K562 (cell line): ENCODE results near the gene ROM1. TPM values are rescaled to one million over a fixed set of nuclear protein-coding genes. Genes with fewer than 3 reads are reported as not detected.

ENCODE experiments used
- BCOR ChIP-seq: fragments of 450-650 bp; IDR thresholded peaks from 2 replicates; pipeline ENCODE4 v1.6.1; 2016
- CBX1 ChIP-seq: sonication (generic); IDR thresholded peaks from 2 replicates; pipeline ENCODE4 v1.6.1; 2016; ENCODE audit warnings: antibody characterized with exemption, low read depth, mild to moderate bottlenecking
- ELF4 ChIP-seq: fragments of 450-650 bp; formaldehyde crosslinking; IDR thresholded peaks from 2 replicates; pipeline ENCODE4 v1.4.0; 2022; ENCODE audit warnings: missing genetic modification characterization
- ELK1 ChIP-seq: sonication (generic); formaldehyde crosslinking; IDR thresholded peaks from 2 replicates; pipeline ENCODE4 v1.8.1; 2022; ENCODE audit warnings: missing genetic modification reagents
- ETV1 ChIP-seq: fragments of 450-650 bp; conservative IDR thresholded peaks from 2 replicates; pipeline ENCODE4 v1.6.1; 2016; ENCODE audit warnings: missing genetic modification characterization, control low read depth, low read depth, missing compliant biosample characterization
- FOXA3 ChIP-seq, 2 experiments: fragments of 450-650 bp in 1 of 2; sonication (generic) in 1 of 2; formaldehyde crosslinking; IDR thresholded peaks in 1 of 2; conservative IDR thresholded peaks in 1 of 2; 2 replicates each; pipeline versions ENCODE4 v1.4.0 to v1.8.0; 2020 to 2022; ENCODE audit warnings: mild to moderate bottlenecking in 2 of 2, missing genetic modification reagents in 1 of 2
- HINFP ChIP-seq: fragments of 450-650 bp; conservative IDR thresholded peaks from 2 replicates; pipeline ENCODE4 v1.6.1; 2016; ENCODE audit warnings: missing genetic modification characterization, low read depth, mild to moderate bottlenecking, control low read depth, missing compliant biosample characterization
- HNRNPK ChIP-seq: fragments of 200-400 bp; formaldehyde crosslinking; IDR thresholded peaks from one replicate; pipeline ENCODE4 v1.6.1; 2018; ENCODE audit warnings: mild to moderate bottlenecking, low read depth, low read length; ENCODE audit not compliant: poor library complexity, severe bottlenecking
- MIER1 ChIP-seq: fragments of 450-650 bp; IDR thresholded peaks from 2 replicates; pipeline ENCODE4 v1.6.1; 2016; ENCODE audit warnings: antibody characterized with exemption, mild to moderate bottlenecking, low read depth
- NFE2L1 ChIP-seq: fragments of 450-650 bp; IDR thresholded peaks from 2 replicates; pipeline ENCODE4 v1.6.1; 2016; ENCODE audit warnings: missing genetic modification characterization, low read depth, mild to moderate bottlenecking, missing compliant biosample characterization, moderate library complexity, borderline replicate concordance
- POU5F1 ChIP-seq: fragments of 150-350 bp; IDR thresholded peaks from 2 replicates; pipeline ENCODE4 v1.6.1; 2014; ENCODE audit warnings: borderline replicate concordance, low read length, low read depth, mild to moderate bottlenecking; ENCODE audit not compliant: partially characterized antibody
- SAFB ChIP-seq: fragments of 200-400 bp; formaldehyde crosslinking; IDR thresholded peaks from 2 replicates; pipeline ENCODE4 v1.6.1; 2017; ENCODE audit warnings: low read depth, low read length, borderline replicate concordance
- TAL1 ChIP-seq: fragments of 450-650 bp; IDR thresholded peaks from 2 replicates; pipeline ENCODE4 v1.6.1; 2016; ENCODE audit warnings: mild to moderate bottlenecking
- TBP ChIP-seq: optimal IDR thresholded peaks from 2 replicates; pipeline ENCODE3; 2011; ENCODE audit warnings: low read depth, low read length, improper control_type of control experiment
- ZBTB43 ChIP-seq: sonication (generic); formaldehyde crosslinking; IDR thresholded peaks from 2 replicates; pipeline ENCODE4 v1.8.0; 2023; ENCODE audit warnings: mild to moderate bottlenecking, missing genetic modification reagents
- ZC3H8 ChIP-seq: fragments of 450-650 bp; IDR thresholded peaks from 2 replicates; pipeline ENCODE4 v1.6.1; 2017
- ZFP36 ChIP-seq: fragments of 150-350 bp; IDR thresholded peaks from 2 replicates; pipeline ENCODE4 v1.6.1; 2018; ENCODE audit warnings: low read length, low read depth; ENCODE audit not compliant: partially characterized antibody
- ZNF121 ChIP-seq: sonication (generic); formaldehyde crosslinking; conservative IDR thresholded peaks from 2 replicates; pipeline ENCODE4 v1.8.0; 2022; ENCODE audit warnings: missing genetic modification reagents
- ZNF197 ChIP-seq: fragments of 200-800 bp; sonication (Bioruptor generic); IDR thresholded peaks from 2 replicates; pipeline ENCODE4 v1.6.1; 2016; ENCODE audit warnings: low read depth, missing genetic modification characterization, missing compliant biosample characterization
- ZNF316 ChIP-seq: fragments of 450-650 bp; IDR thresholded peaks from 2 replicates; pipeline ENCODE4 v1.6.1; 2016
- ZNF584 ChIP-seq: fragments of 200-800 bp; sonication (Bioruptor generic); IDR thresholded peaks from 2 replicates; pipeline ENCODE4 v1.6.1; 2016; ENCODE audit warnings: low read depth, mild to moderate bottlenecking, missing genetic modification characterization, missing compliant biosample characterization
- ZNF76 ChIP-seq: fragments of 250-450 bp; sonication (Bioruptor Pico); IDR thresholded peaks from 2 replicates; pipeline ENCODE4 v1.4.0; 2020; ENCODE audit warnings: mild to moderate bottlenecking, moderate library complexity, borderline replicate concordance
- polyA plus RNA-seq, 8 experiments: library from polyadenylated mRNA; depleted of rRNA in 4 of 8; stranded (reverse) in 5 of 8; unstranded in 3 of 8; fragments of >200 nt; fragmentation: Nextera tagmentation in 2 of 8; fragmentation: Illumina TruSeq in 1 of 8; extraction: Ambion mirVana in 2 of 8; extraction: Trizol in 1 of 8; gene quantifications; 2 replicates each; pipeline versions ENCODE4 v1.2.1 to v1.2.3, GENCODE V29; 2011 to 2014; ENCODE audit warnings: inconsistent platforms in 1 of 8, missing spikeins in 1 of 8
- total RNA-seq, 7 experiments: library from RNA; depleted of rRNA in 6 of 7; stranded (reverse); fragments of >200 nt in 6 of 7; fragmentation: Illumina TruSeq in 2 of 7; extraction: Trizol in 2 of 7; gene quantifications; 2 replicates each; pipeline versions ENCODE4 v1.2.1 to v1.2.3, GENCODE V29; 2011 to 2021; ENCODE audit warnings: low replicate concordance in 1 of 7

Gene ROM1
- total and polyA plus RNA-seq, 9 of the 15 experiments (the other 6 are each of a cell fraction or from before 2014, with no cell fraction given): 0.75 to 4.0 (median 2.6) TPM

DNA sequence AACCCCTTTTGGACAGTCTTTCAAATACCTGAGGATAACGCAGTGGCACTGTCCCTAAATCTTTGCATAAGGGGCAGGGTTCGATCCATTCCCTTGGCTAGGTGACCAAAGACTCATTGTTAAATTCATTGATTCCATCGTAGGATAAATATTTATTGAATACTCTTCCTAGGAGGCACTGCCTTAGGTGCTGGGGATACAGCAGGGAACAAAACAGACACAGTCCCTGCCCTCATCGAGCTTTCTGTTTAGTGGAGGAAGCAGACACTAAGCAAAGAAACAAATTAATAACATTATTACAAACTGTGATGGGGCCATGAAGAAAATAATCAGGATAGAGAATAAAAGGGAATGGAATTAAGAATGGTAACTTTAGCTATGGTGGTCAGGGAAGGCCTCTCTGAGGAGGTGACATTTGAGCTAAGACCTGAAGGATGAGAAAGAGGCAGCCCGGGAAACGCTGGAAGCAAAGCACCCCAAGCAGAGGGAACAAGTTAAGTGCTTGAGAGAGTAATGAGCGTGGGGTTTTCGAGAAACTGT is 8.0 kb downstream of the ROM1 start (continued):
- TF ChIP-seq ZBTB43 (CRISPR knock-in tag): no peak
- TF ChIP-seq HINFP (tag): no peak
- no peak for TF ChIP-seq TAL1
- no peak for TF ChIP-seq ELK1 (CRISPR knock-in tag)
- no peak for TF ChIP-seq ETV1 (tag)
- peak; percentile 17 for TF ChIP-seq TBP
- TF ChIP-seq HNRNPK: no peak
- TF ChIP-seq ZNF76 (CRISPR knock-in tag): no peak
- TF ChIP-seq ZFP36: peak; percentile 93
- TF ChIP-seq NFE2L1 (tag): no peak
- TF ChIP-seq CBX1: 0 out of 2 replicates have a peak, but pooled peaks have one; percentile 31
- TF ChIP-seq BCOR: peak; percentile 61; the same call in 1 of the 2 replicates
- TF ChIP-seq MIER1: peak; percentile 40; the same call in 1 of the 2 replicates
- TF ChIP-seq ZNF584 (CRISPR knock-in tag): no peak
- no peak for TF ChIP-seq FOXA3 (CRISPR knock-in tag; conservative IDR thresholded peaks at IDR 0.05 in 1 of 2, IDR thresholded peaks at IDR 0.05 in 1 of 2)
- no peak for TF ChIP-seq ZNF121 (CRISPR knock-in tag)
- TF ChIP-seq POU5F1: no peak
- 0 out of 2 replicates have a peak, but pooled peaks have one; percentile 29 for TF ChIP-seq ELF4 (CRISPR knock-in tag)
- no peak for TF ChIP-seq ZNF197 (CRISPR knock-in tag)
- 0 out of 2 replicates have a peak, but pooled peaks have one; percentile 32 for TF ChIP-seq ZC3H8
- peak; percentile 69 for TF ChIP-seq ZNF316
- TF ChIP-seq SAFB: no peak
